Measurements from ENCODE around the gene THTPA. TPM values are rescaled to one million over a fixed set of nuclear protein-coding genes. Genes with fewer than 3 reads are reported as not detected.

The THTPA gene
- total and polyA plus RNA-seq, 9 of the 15 experiments (the other 6 are each of a cell fraction or from before 2014, with no cell fraction given), result 2.4 to 8.7 (median 5.2) TPM

DNA sequence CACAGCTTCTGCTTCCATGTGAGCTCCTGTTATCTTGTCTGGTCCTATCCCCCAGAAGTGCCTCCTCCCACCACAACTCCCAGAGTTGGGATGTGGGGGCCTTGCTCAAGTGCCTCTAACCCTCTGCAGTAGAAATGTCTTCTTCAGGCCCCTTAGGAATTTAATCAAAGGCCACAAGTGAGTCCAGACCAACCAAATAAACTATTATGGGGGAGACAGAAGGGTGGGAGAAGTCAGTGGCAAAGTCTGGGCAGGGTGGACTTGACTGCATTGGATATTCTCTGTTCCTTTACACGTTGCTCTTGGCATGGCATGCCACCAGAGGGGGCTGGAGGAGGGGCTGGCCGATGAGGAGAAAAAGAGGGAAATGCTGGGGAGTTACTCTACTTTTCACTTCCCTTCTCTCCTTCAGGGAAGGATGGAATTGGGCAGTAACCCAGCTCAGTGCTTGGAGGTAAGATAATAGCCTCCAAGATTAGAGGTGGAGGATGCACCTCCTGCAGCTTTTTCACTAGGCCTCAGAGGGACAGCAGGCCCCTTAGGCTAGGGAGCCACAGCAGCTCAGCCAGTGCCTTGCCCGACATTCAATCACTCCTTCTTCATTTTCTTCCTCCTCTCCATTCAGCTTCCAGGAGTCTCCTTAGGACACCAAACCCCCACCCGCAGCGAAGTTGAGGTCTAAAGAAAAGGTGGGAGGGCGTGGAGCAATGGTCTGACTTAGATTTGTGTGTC lies 12.7 kb downstream of the THTPA start (continued):
- TF ChIP-seq, protein P1, sequence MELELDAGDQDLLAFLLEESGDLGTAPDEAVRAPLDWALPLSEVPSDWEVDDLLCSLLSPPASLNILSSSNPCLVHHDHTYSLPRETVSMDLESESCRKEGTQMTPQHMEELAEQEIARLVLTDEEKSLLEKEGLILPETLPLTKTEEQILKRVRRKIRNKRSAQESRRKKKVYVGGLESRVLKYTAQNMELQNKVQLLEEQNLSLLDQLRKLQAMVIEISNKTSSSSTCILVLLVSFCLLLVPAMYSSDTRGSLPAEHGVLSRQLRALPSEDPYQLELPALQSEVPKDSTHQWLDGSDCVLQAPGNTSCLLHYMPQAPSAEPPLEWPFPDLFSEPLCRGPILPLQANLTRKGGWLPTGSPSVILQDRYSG (tag; conservative IDR thresholded peaks at IDR 0.05; ENCODE audit: low read depth), result no peak
- no peak for TF ChIP-seq MYBL2 (IDR thresholded peaks at IDR 0.05; ENCODE audit: low read depth)
- TF ChIP-seq MYBL2 (CRISPR knock-in tag; IDR thresholded peaks at IDR 0.05; ENCODE audit: borderline replicate concordance), result no peak
- no peak for TF ChIP-seq ZNF133 (CRISPR knock-in tag; IDR thresholded peaks at IDR 0.05)
- no peak for TF ChIP-seq PHF21A (IDR thresholded peaks at IDR 0.05; ENCODE audit: borderline replicate concordance, low read depth)
- TF ChIP-seq, protein P2, sequence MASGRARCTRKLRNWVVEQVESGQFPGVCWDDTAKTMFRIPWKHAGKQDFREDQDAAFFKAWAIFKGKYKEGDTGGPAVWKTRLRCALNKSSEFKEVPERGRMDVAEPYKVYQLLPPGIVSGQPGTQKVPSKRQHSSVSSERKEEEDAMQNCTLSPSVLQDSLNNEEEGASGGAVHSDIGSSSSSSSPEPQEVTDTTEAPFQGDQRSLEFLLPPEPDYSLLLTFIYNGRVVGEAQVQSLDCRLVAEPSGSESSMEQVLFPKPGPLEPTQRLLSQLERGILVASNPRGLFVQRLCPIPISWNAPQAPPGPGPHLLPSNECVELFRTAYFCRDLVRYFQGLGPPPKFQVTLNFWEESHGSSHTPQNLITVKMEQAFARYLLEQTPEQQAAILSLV (tag; IDR thresholded peaks at IDR 0.05), result no peak
